Mesenchymal stem cell (in vitro differentiated cells and primary cell): ENCODE measurements around the gene POLK. TPM values are rescaled to one million over a fixed set of nuclear protein-coding genes. Genes with fewer than 3 reads are reported as not detected.
A peak's percentile ranks its signal among the peaks of the same experiment; 100 is the strongest.

ENCODE experiments used
- DNase-seq: peaks from one replicate; pipeline ENCODE4 v3.0.0-alpha.2; 2013
- H2AFZ ChIP-seq: one replicate; pipeline ENCODE4 v1.6.1; 2013; ENCODE audit warnings: low read depth, mild to moderate bottlenecking, control low read depth, inconsistent platforms, low read length, moderate library complexity
- H2AK5ac ChIP-seq: 2 replicates; pipeline ENCODE4 v1.6.1; 2013; ENCODE audit warnings: low read length, moderate library complexity, mild to moderate bottlenecking, inconsistent platforms; ENCODE audit not compliant: severe bottlenecking
- H2BK120ac ChIP-seq: one replicate; pipeline ENCODE4 v1.6.1; 2013; ENCODE audit warnings: low read depth, mild to moderate bottlenecking, inconsistent platforms, low read length, moderate library complexity
- H2BK12ac ChIP-seq, 2 experiments: one replicate each; pipeline ENCODE4 v1.6.1; 2013; ENCODE audit warnings: inconsistent platforms in 2 of 2, low read length in 2 of 2, mild to moderate bottlenecking in 2 of 2, moderate library complexity in 2 of 2, control low read depth in 1 of 2
- H2BK15ac ChIP-seq: one replicate; pipeline ENCODE4 v1.6.1; 2013; ENCODE audit warnings: mild to moderate bottlenecking, low read depth, inconsistent platforms; ENCODE audit not compliant: poor library complexity, severe bottlenecking
- H2BK5ac ChIP-seq: 2 replicates; pipeline ENCODE4 v1.6.1; 2013; ENCODE audit warnings: low read depth, mild to moderate bottlenecking, low read length, control low read depth, inconsistent platforms; ENCODE audit not compliant: poor library complexity, severe bottlenecking
- H3K14ac ChIP-seq, 2 experiments: one replicate each; pipeline ENCODE4 v1.6.1; 2013; ENCODE audit warnings: inconsistent platforms in 2 of 2, low read length in 2 of 2, control low read depth in 1 of 2, mild to moderate bottlenecking in 1 of 2, moderate library complexity in 1 of 2
- H3K18ac ChIP-seq, 2 experiments: one replicate each; pipeline ENCODE4 v1.6.1; 2013; ENCODE audit warnings: inconsistent platforms in 2 of 2, low read length in 2 of 2, control low read depth in 1 of 2, low read depth in 1 of 2, mild to moderate bottlenecking in 1 of 2
- H3K23ac ChIP-seq, 2 experiments: one replicate each; pipeline ENCODE4 v1.6.1; 2013; ENCODE audit warnings: inconsistent platforms in 2 of 2, low read length in 2 of 2, mild to moderate bottlenecking in 2 of 2, moderate library complexity in 2 of 2, control low read depth in 1 of 2
- H3K27ac ChIP-seq: 2 replicates; pipeline ENCODE4 v1.5.1; 2013; ENCODE audit warnings: mild to moderate bottlenecking, moderate library complexity, low read length, control low read depth, inconsistent platforms; ENCODE audit not compliant: poor library complexity, severe bottlenecking
- H3K27me3 ChIP-seq, 2 experiments: 2 replicates each; pipeline versions ENCODE4 v1.6.1 to v1.7.0; 2013; ENCODE audit warnings: low read length in 2 of 2, mild to moderate bottlenecking in 2 of 2, moderate library complexity in 2 of 2, control low read depth in 1 of 2, inconsistent platforms in 1 of 2; ENCODE audit not compliant: control insufficient read depth in 1 of 2, insufficient read depth in 1 of 2
- H3K36me3 ChIP-seq, 2 experiments: 2 replicates each; pipeline versions ENCODE4 v1.6.1 to v1.7.0; 2013; ENCODE audit warnings: low read length in 2 of 2, control low read depth in 1 of 2, inconsistent platforms in 1 of 2, low read depth in 1 of 2, mild to moderate bottlenecking in 1 of 2; ENCODE audit not compliant: insufficient read depth in 2 of 2, control insufficient read depth in 1 of 2
- H3K4ac ChIP-seq, 2 experiments: one replicate each; pipeline ENCODE4 v1.6.1; 2013; ENCODE audit warnings: inconsistent platforms in 2 of 2, low read length in 2 of 2, mild to moderate bottlenecking in 2 of 2, moderate library complexity in 2 of 2, control low read depth in 1 of 2, low read depth in 1 of 2
- H3K4me1 ChIP-seq: 2 replicates; pipeline ENCODE4 v1.6.1; 2013; ENCODE audit warnings: low read depth, low read length, control low read depth; ENCODE audit not compliant: control insufficient read depth, insufficient read depth
- H3K4me2 ChIP-seq: 2 replicates; pipeline ENCODE4 v1.6.1; 2013; ENCODE audit warnings: low read length, mild to moderate bottlenecking, inconsistent platforms; ENCODE audit not compliant: poor library complexity, severe bottlenecking
- H3K4me3 ChIP-seq, 2 experiments: 2 replicates each; pipeline versions ENCODE4 v1.5.1 to v1.7.0; 2013; ENCODE audit warnings: low read length in 2 of 2, mild to moderate bottlenecking in 2 of 2, control low read depth in 1 of 2, low read depth in 1 of 2; ENCODE audit not compliant: insufficient read depth in 1 of 2
- H3K79me1 ChIP-seq: replicated peaks from 2 replicates; pipeline ENCODE4 v1.6.1; 2013; ENCODE audit warnings: mild to moderate bottlenecking, control low read depth, low read length, inconsistent platforms; ENCODE audit not compliant: poor library complexity, severe bottlenecking
- H3K9ac ChIP-seq: 2 replicates; pipeline ENCODE4 v1.7.0; 2013; ENCODE audit warnings: mild to moderate bottlenecking, low read length, moderate library complexity
- H3K9me3 ChIP-seq: 2 replicates; pipeline ENCODE4 v1.7.0; 2013; ENCODE audit warnings: mild to moderate bottlenecking, low read length; ENCODE audit not compliant: control insufficient read depth
- H4K8ac ChIP-seq: one replicate; pipeline ENCODE4 v1.6.1; 2013; ENCODE audit warnings: inconsistent platforms, mild to moderate bottlenecking, low read length, moderate library complexity
- H4K91ac ChIP-seq: one replicate; pipeline ENCODE4 v1.6.1; 2013; ENCODE audit warnings: mild to moderate bottlenecking, low read length, inconsistent platforms
- WGBS: methylation state at CpG from one replicate; pipeline ENCODE4 v1.1.7; 2013; ENCODE audit warnings: mixed read lengths; 5-methylcytosine and 5-hydroxymethylcytosine counted together
- polyA plus RNA-seq, 2 experiments: library from polyadenylated mRNA; stranded (reverse); fragments of 200-250 nt; gene quantifications; one replicate each; pipeline ENCODE4 v1.2.3, GENCODE V29; 2013

The POLK gene
- polyA plus RNA-seq (2013, experiment 1 of 2), result 13.8 TPM
- polyA plus RNA-seq (2013, experiment 2 of 2), result 13.5 TPM

GRCh38 chr5:75511435-75512382 lies at the start of gene POLK, which contains the start of gene CERT1:
TSS of gene POLK (plus strand) at chr5:75511891.
TSS of gene CERT1 (minus strand) at chr5:75511629. CDS start at chr5:75511207, 422 bp downstream.
- peak within 1 kb of the TSS; percentile 68 for H3K4me2 ChIP-seq
- H3K14ac ChIP-seq, result peak within 1 kb of the TSS in 1 of 2 experiments; percentile 99
- peak within 1 kb of the TSS in 1 of 2 experiments; percentile 90 for H2BK12ac ChIP-seq
- peaks cover 3% of the 10 kb centered on the region for H3K4me1 ChIP-seq
- H3K27ac ChIP-seq, result peak within 1 kb of the TSS; percentile 59
- H3K9me3 ChIP-seq, result no peaks in the 10 kb centered on the region
- DNase-seq, result peak; percentile 99
- H3K4me3 ChIP-seq, result peak within 1 kb of the TSS; percentile 94 to 95
- peaks cover 0 to 2% of the 10 kb centered on the region in 2 experiments for H3K36me3 ChIP-seq
- peak within 1 kb of the TSS; percentile 85 for H4K8ac ChIP-seq
- peak within 1 kb of the TSS; percentile 91 for H2BK5ac ChIP-seq
- H3K27me3 ChIP-seq, result no peaks in the 10 kb centered on the region
- peak within 1 kb of the TSS; percentile 91 for H2AFZ ChIP-seq
- peak within 1 kb of the TSS; percentile 97 for H3K9ac ChIP-seq
- peak within 1 kb of the TSS; percentile 88 to 98 for H3K4ac ChIP-seq
- peak within 1 kb of the TSS; percentile 87 to 98 for H3K23ac ChIP-seq
- peak within 1 kb of the TSS; percentile 54 for H2BK120ac ChIP-seq
- H2AK5ac ChIP-seq, result no peak within 1 kb of the TSS
- H4K91ac ChIP-seq, result peak within 1 kb of the TSS; percentile 89
- peak within 1 kb of the TSS; percentile 26 for H2BK15ac ChIP-seq
- H3K79me1 ChIP-seq, result no peaks in the 10 kb centered on the region
- WGBS, result 4% methylated on average over 40 of the region's 71 CpGs
- H3K18ac ChIP-seq, result peak within 1 kb of the TSS; percentile 98 to 99

- H3K27me3 ChIP-seq, result no peaks in the 10 kb centered on the region
- no peak overlapping the region for H2BK12ac ChIP-seq
- H3K23ac ChIP-seq, result no peak overlapping the region
- no peak overlapping the region for H2BK15ac ChIP-seq
- H2AFZ ChIP-seq, result no peak overlapping the region
- no peak overlapping the region for H2AK5ac ChIP-seq
- 86% methylated on average over 2 of the region's 2 CpGs for WGBS
- no peak overlapping the region for H4K8ac ChIP-seq
- H3K4me3 ChIP-seq, result no peak overlapping the region
- H3K9ac ChIP-seq, result no peak overlapping the region
- H3K79me1 ChIP-seq, result peaks cover 33% of the 10 kb centered on the region
- no peak overlapping the region for H4K91ac ChIP-seq
- no peak overlapping the region for H3K14ac ChIP-seq
- no peak overlapping the region for H3K27ac ChIP-seq
- no peak overlapping the region for H3K4me2 ChIP-seq
- no peak for DNase-seq
- H3K18ac ChIP-seq, result no peak overlapping the region
- H3K36me3 ChIP-seq, result peaks cover 0 to 2% of the 10 kb centered on the region in 2 experiments
- peaks cover 9% of the 10 kb centered on the region for H3K9me3 ChIP-seq
- H3K4me1 ChIP-seq, result peaks cover 2% of the 10 kb centered on the region
- H2BK120ac ChIP-seq, result no peak overlapping the region
- H2BK5ac ChIP-seq, result no peak overlapping the region
- no peak overlapping the region for H3K4ac ChIP-seq
These were observed 48.0 kb upstream of the POLK start for GRCh38 chr5:75463726-75464125.

- no peak overlapping the region for H2BK120ac ChIP-seq
- 100% methylated on average over 1 of the region's 1 CpG for whole genome bisulfite sequencing
- no peak overlapping the region for H3K23ac ChIP-seq
- no peak overlapping the region for H3K27ac ChIP-seq
- no peak overlapping the region for H3K9ac ChIP-seq
- no peaks in the 10 kb centered on the region for H3K27me3 ChIP-seq
- no peak overlapping the region for H2BK12ac ChIP-seq
- peaks cover 33% of the 10 kb centered on the region for H3K79me1 ChIP-seq
- peaks cover 27% of the 10 kb centered on the region for H3K9me3 ChIP-seq
- H3K4me1 ChIP-seq, result peaks cover 2% of the 10 kb centered on the region
- H2AK5ac ChIP-seq, result no peak overlapping the region
- no peak for DNase-seq
- no peak overlapping the region for H2BK5ac ChIP-seq
- no peak overlapping the region for H3K4me3 ChIP-seq
- no peaks in the 10 kb centered on the region for H3K36me3 ChIP-seq
- H3K4ac ChIP-seq, result no peak overlapping the region
- no peak overlapping the region for H3K18ac ChIP-seq
- H4K8ac ChIP-seq, result no peak overlapping the region
- H2BK15ac ChIP-seq, result no peak overlapping the region
- H2AFZ ChIP-seq, result no peak overlapping the region
- H4K91ac ChIP-seq, result no peak overlapping the region
- H3K14ac ChIP-seq, result no peak overlapping the region
- H3K4me2 ChIP-seq, result no peak overlapping the region
These were observed 46.2 kb upstream of the POLK start for GRCh38 chr5:75465480-75465879.

DNA sequence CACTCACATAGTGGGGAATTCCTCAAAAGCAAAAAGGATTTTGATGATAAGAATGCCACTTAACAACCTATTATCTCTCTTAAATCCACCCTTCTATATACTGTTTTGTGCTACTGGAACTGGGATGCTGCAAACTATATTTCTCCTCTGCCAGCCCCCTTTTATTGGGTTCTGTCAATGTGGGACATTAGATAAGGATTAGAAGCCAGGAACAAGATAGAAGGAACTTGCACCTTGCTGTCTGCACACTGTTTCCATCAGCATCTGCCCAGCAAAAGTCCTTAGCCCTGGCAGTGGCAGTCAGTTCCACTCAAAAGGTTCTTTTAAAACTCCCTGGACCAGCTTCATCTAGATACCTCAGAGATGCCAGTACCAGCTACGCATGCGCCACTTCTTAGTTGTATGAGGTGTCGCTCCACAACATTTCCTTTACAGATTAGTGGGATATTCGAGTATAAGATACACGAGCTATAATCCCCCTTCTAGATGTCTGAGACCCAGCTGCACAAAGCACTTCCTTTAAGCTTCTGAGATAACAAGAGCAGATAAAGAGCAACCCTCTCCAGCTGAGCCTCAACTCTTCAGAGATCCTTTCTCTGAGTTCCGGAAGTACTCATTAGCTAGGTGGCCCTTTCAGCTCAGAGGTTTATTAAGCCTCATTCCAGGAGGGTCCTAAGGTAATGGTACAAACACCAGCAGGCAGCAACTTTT lies 45.5 kb upstream of the POLK start:
- Histone ChIP-seq H3K23ac (no peak overlapping the region), H2BK15ac (no peak overlapping the region), H3K4me2 (no peak overlapping the region), H3K27ac (no peak overlapping the region), H3K9me3 (peaks cover 32% of the 10 kb centered on the region), H3K18ac (no peak overlapping the region), H2BK12ac (no peak overlapping the region), H3K79me1 (peaks cover 30% of the 10 kb centered on the region), H2AK5ac (no peak overlapping the region), H3K4ac (no peak overlapping the region), H3K14ac (no peak overlapping the region), H4K91ac (no peak overlapping the region), H4K8ac (no peak overlapping the region), H2BK120ac (no peak overlapping the region), H3K4me3 (no peak overlapping the region), H3K27me3 (no peaks in the 10 kb centered on the region), H3K36me3 (no peaks in the 10 kb centered on the region), H3K9ac (no peak overlapping the region), H2AFZ (no peak overlapping the region), H3K4me1 (no peaks in the 10 kb centered on the region), H2BK5ac (no peak overlapping the region)
- WGBS, result 77% methylated on average over 6 of the region's 6 CpGs
- DNase-seq, result no peak
